Karpas-422 (cell line): ENCODE results near the gene TECPR2. TPM values are rescaled to one million over a fixed set of nuclear protein-coding genes. Genes with fewer than 3 reads are reported as not detected.
A peak's percentile ranks its signal among the peaks of the same experiment; 100 is the strongest.
"Not testable (repeated sequence)": the region's sequence is repeated elsewhere in the genome, so short reads cannot be mapped to it uniquely, and the experiment has no call there.

Source experiments
- DNase-seq: peaks from one replicate; pipeline ENCODE4 v3.0.0-alpha.2; 2015
- H2AFZ ChIP-seq: fragments of 200-600 bp; sonication (generic); 2 replicates; pipeline ENCODE4 v1.6.1; 2014; ENCODE audit warnings: antibody characterized with exemption, low read length, mixed read lengths
- H3K27ac ChIP-seq: fragments of 200-600 bp; sonication (generic); 2 replicates; pipeline ENCODE4 v1.5.1; 2014; ENCODE audit warnings: mild to moderate bottlenecking, low read length, moderate library complexity
- H3K27me3 ChIP-seq: fragments of 200-600 bp; sonication (generic); 2 replicates; pipeline ENCODE4 v1.6.1; 2014; ENCODE audit warnings: low read length, mixed read lengths
- H3K36me3 ChIP-seq: fragments of 200-600 bp; sonication (generic); 2 replicates; pipeline ENCODE4 v1.6.1; 2014; ENCODE audit warnings: low read length, mixed read lengths; ENCODE audit not compliant: insufficient read depth
- H3K4me1 ChIP-seq: fragments of 200-600 bp; sonication (generic); 2 replicates; pipeline ENCODE4 v1.6.1; 2014; ENCODE audit warnings: mild to moderate bottlenecking, low read length, mixed read lengths
- H3K4me2 ChIP-seq: fragments of 200-600 bp; sonication (generic); 2 replicates; pipeline ENCODE4 v1.6.1; 2014; ENCODE audit warnings: low read length, low read depth, mild to moderate bottlenecking; ENCODE audit not compliant: poor library complexity, severe bottlenecking
- H3K4me3 ChIP-seq: fragments of 200-600 bp; sonication (generic); 2 replicates; pipeline ENCODE4 v1.5.1; 2014; ENCODE audit warnings: mild to moderate bottlenecking, antibody characterized with exemption, low read length, mixed read lengths
- H3K79me2 ChIP-seq: fragments of 200-600 bp; sonication (generic); 2 replicates; pipeline ENCODE4 v1.6.1; 2014; ENCODE audit warnings: mild to moderate bottlenecking, low read length, mixed read lengths
- H3K9ac ChIP-seq: fragments of 200-600 bp; sonication (generic); 2 replicates; pipeline ENCODE4 v1.6.0; 2014; ENCODE audit warnings: low read length
- H3K9me2 ChIP-seq: fragments of 200-600 bp; sonication (generic), shearing (Covaris generic); replicated peaks from 2 replicates; pipeline ENCODE4 v1.6.0; 2014; ENCODE audit warnings: mild to moderate bottlenecking, low read length, moderate library complexity; ENCODE audit not compliant: insufficient read depth
- H3K9me3 ChIP-seq: fragments of 300-700, 200-600 bp; sonication (generic); 2 replicates; pipeline ENCODE4 v1.6.1; 2014; ENCODE audit warnings: low read length, mixed read lengths
- H4K20me1 ChIP-seq: fragments of 200-600 bp; sonication (generic); 2 replicates; pipeline ENCODE4 v1.6.1; 2014; ENCODE audit warnings: mild to moderate bottlenecking, antibody characterized with exemption, low read length, low read depth; ENCODE audit not compliant: insufficient read depth
- total RNA-seq: library from RNA; depleted of rRNA; stranded (reverse); fragments of >200 nt; shearing (Covaris generic); gene quantifications from 2 replicates; pipeline ENCODE4 v1.2.3, GENCODE V29; 2014; ENCODE audit warnings: low replicate concordance

The TECPR2 gene
- total RNA-seq, 1 experiment from 2014 or later: 10.3 TPM

GRCh38 chr14:102512793-102513300, 150.1 kb downstream of the TECPR2 start:
- no peak overlapping the region for H3K4me2 ChIP-seq
- no peaks in the 10 kb centered on the region for H3K36me3 ChIP-seq
- no peak overlapping the region for H3K4me3 ChIP-seq
- no peak overlapping the region for H2AFZ ChIP-seq
- peaks cover 4% of the 10 kb centered on the region for H3K4me1 ChIP-seq
- no peak overlapping the region for H3K9ac ChIP-seq
- H3K27ac ChIP-seq: no peak overlapping the region
- DNase-seq: no peak
- H3K9me3 ChIP-seq: no peaks in the 10 kb centered on the region
- no peaks in the 10 kb centered on the region for H3K79me2 ChIP-seq
- H3K27me3 ChIP-seq: no peaks in the 10 kb centered on the region
- H3K9me2 ChIP-seq: no peaks in the 10 kb centered on the region
- no peaks in the 10 kb centered on the region for H4K20me1 ChIP-seq

- Histone ChIP-seq H3K27me3 (no peaks in the 10 kb centered on the region), H3K9me2 (no peaks in the 10 kb centered on the region), H3K4me2 (no peak overlapping the region), H4K20me1 (no peaks in the 10 kb centered on the region), H3K9ac (no peak overlapping the region), H3K27ac (no peak overlapping the region), H3K9me3 (no peaks in the 10 kb centered on the region), H3K4me3 (no peak overlapping the region), H2AFZ (no peak overlapping the region), H3K36me3 (no peaks in the 10 kb centered on the region), H3K79me2 (no peaks in the 10 kb centered on the region), H3K4me1 (peaks cover 4% of the 10 kb centered on the region)
- DNase-seq: no peak
These were observed 151.4 kb downstream of the TECPR2 start for GRCh38 chr14:102513899-102514772.

- no peaks in the 10 kb centered on the region for H4K20me1 ChIP-seq
- no peak overlapping the region for H3K4me2 ChIP-seq
- no peak overlapping the region for H3K4me3 ChIP-seq
- no peak overlapping the region for H3K27ac ChIP-seq
- H3K9ac ChIP-seq: no peak overlapping the region
- no peak overlapping the region for H2AFZ ChIP-seq
- H3K9me2 ChIP-seq: no peaks in the 10 kb centered on the region
- peaks cover 4% of the 10 kb centered on the region for H3K4me1 ChIP-seq
- no peak for DNase-seq
- H3K36me3 ChIP-seq: no peaks in the 10 kb centered on the region
- no peaks in the 10 kb centered on the region for H3K9me3 ChIP-seq
- H3K27me3 ChIP-seq: no peaks in the 10 kb centered on the region
- H3K79me2 ChIP-seq: no peaks in the 10 kb centered on the region
These were observed 152.4 kb downstream of the TECPR2 start for GRCh38 chr14:102514987-102515733.

GRCh38 chr14:102516531-102517391, 154.0 kb downstream of the TECPR2 start:
- H3K9ac ChIP-seq: no peak overlapping the region
- no peaks in the 10 kb centered on the region for H3K27me3 ChIP-seq
- peak overlapping the region; percentile 42 for H3K4me2 ChIP-seq
- DNase-seq: peak; percentile 75
- H3K4me1 ChIP-seq: peaks cover 4% of the 10 kb centered on the region
- no peaks in the 10 kb centered on the region for H4K20me1 ChIP-seq
- H3K79me2 ChIP-seq: no peaks in the 10 kb centered on the region
- H3K9me2 ChIP-seq: no peaks in the 10 kb centered on the region
- H2AFZ ChIP-seq: no peak overlapping the region
- no peaks in the 10 kb centered on the region for H3K9me3 ChIP-seq
- H3K36me3 ChIP-seq: no peaks in the 10 kb centered on the region
- H3K27ac ChIP-seq: no peak overlapping the region
- no peak overlapping the region for H3K4me3 ChIP-seq

GRCh38 chr14:102517392-102518062, 154.8 kb downstream of the TECPR2 start:
- H3K9me3 ChIP-seq: no peaks in the 10 kb centered on the region
- no peaks in the 10 kb centered on the region for H4K20me1 ChIP-seq
- no peak overlapping the region for H3K9ac ChIP-seq
- no peak for DNase-seq
- H3K79me2 ChIP-seq: no peaks in the 10 kb centered on the region
- no peaks in the 10 kb centered on the region for H3K36me3 ChIP-seq
- no peak overlapping the region for H3K27ac ChIP-seq
- no peaks in the 10 kb centered on the region for H3K27me3 ChIP-seq
- no peaks in the 10 kb centered on the region for H3K9me2 ChIP-seq
- no peak overlapping the region for H3K4me3 ChIP-seq
- no peak overlapping the region for H3K4me2 ChIP-seq
- H2AFZ ChIP-seq: no peak overlapping the region
- H3K4me1 ChIP-seq: peaks cover 4% of the 10 kb centered on the region

GRCh38 chr14:102518063-102518648, 155.4 kb downstream of the TECPR2 start:
- H3K4me2 ChIP-seq: no peak overlapping the region
- H3K9me2 ChIP-seq: no peaks in the 10 kb centered on the region
- H2AFZ ChIP-seq: no peak overlapping the region
- no peaks in the 10 kb centered on the region for H3K9me3 ChIP-seq
- no peak overlapping the region for H3K27ac ChIP-seq
- no peaks in the 10 kb centered on the region for H3K27me3 ChIP-seq
- H4K20me1 ChIP-seq: no peaks in the 10 kb centered on the region
- H3K4me3 ChIP-seq: no peak overlapping the region
- no peaks in the 10 kb centered on the region for H3K79me2 ChIP-seq
- no peak for DNase-seq
- H3K9ac ChIP-seq: no peak overlapping the region
- peaks cover 4% of the 10 kb centered on the region for H3K4me1 ChIP-seq
- H3K36me3 ChIP-seq: no peaks in the 10 kb centered on the region

GRCh38 chr14:102519709-102520108, 157.0 kb downstream of the TECPR2 start:
- H3K4me3 ChIP-seq, DNase-seq, H3K27ac ChIP-seq, H3K9ac ChIP-seq, H3K4me2 ChIP-seq, H3K9me2 ChIP-seq, H2AFZ ChIP-seq, H3K9me3 ChIP-seq, H3K79me2 ChIP-seq, H4K20me1 ChIP-seq, H3K27me3 ChIP-seq, H3K36me3 ChIP-seq: not testable (repeated sequence)
- H3K4me1 ChIP-seq: peaks cover 12% of the 10 kb centered on the region
